ENCODE data around the gene ATP5F1A. TPM values are rescaled to one million over a fixed set of nuclear protein-coding genes. Genes with fewer than 3 reads are reported as not detected.
"Not testable (repeated sequence)": the region's sequence is repeated elsewhere in the genome, so short reads cannot be mapped to it uniquely, and the experiment has no call there.

ATP5F1A gene
- total and polyA plus RNA-seq, 2 experiments from 2014 or later, result 1,340 to 1,610 TPM

GRCh38 chr18:46050268-46050667, 47.8 kb downstream of the ATP5F1A start:
- H3K4me1 ChIP-seq (ENCODE audit: low read depth), result no peaks in the 10 kb centered on the region
- no peaks in the 10 kb centered on the region for H3K27me3 ChIP-seq
- H3K27ac ChIP-seq, result no peak overlapping the region
- no peak for TF ChIP-seq CTCF (IDR thresholded peaks at IDR 0.05; ENCODE audit: low read depth, low read length)
- DNase-seq (ENCODE audit: low read depth in 1 of 2, low spot score in 1 of 2), result no peak
- H3K9me3 ChIP-seq (ENCODE audit: low read depth), result no peaks in the 10 kb centered on the region
- H3K36me3 ChIP-seq, result no peaks in the 10 kb centered on the region
- no peak overlapping the region for H3K4me3 ChIP-seq

- Histone ChIP-seq H3K4me3 (no peak overlapping the region), H3K9me3 (ENCODE audit: low read depth) (no peaks in the 10 kb centered on the region), H3K27me3 (no peaks in the 10 kb centered on the region), H3K36me3 (no peaks in the 10 kb centered on the region), H3K4me1 (ENCODE audit: low read depth) (no peaks in the 10 kb centered on the region), H3K27ac (no peak overlapping the region)
- TF ChIP-seq CTCF (IDR thresholded peaks at IDR 0.05; ENCODE audit: low read depth, low read length), result no peak
- DNase-seq (ENCODE audit: low read depth in 1 of 2, low spot score in 1 of 2), result no peak
Measured at GRCh38 chr18:46048641-46049040, 49.5 kb downstream of the ATP5F1A start.

GRCh38 chr18:46047369-46047768, 50.7 kb downstream of the ATP5F1A start:
- not testable (repeated sequence) for DNase-seq (ENCODE audit: low read depth in 1 of 2, low spot score in 1 of 2); H3K9me3 ChIP-seq (ENCODE audit: low read depth); H3K27me3 ChIP-seq; H3K4me1 ChIP-seq (ENCODE audit: low read depth); H3K36me3 ChIP-seq; H3K27ac ChIP-seq; H3K4me3 ChIP-seq

- Histone ChIP-seq H3K36me3 (no peaks in the 10 kb centered on the region), H3K4me3 (no peak overlapping the region), H3K9me3 (ENCODE audit: low read depth) (no peaks in the 10 kb centered on the region), H3K4me1 (ENCODE audit: low read depth) (no peaks in the 10 kb centered on the region), H3K27ac (no peak overlapping the region), H3K27me3 (no peaks in the 10 kb centered on the region)
- DNase-seq (ENCODE audit: low read depth in 1 of 2, low spot score in 1 of 2), result no peak
- TF ChIP-seq CTCF (IDR thresholded peaks at IDR 0.05; ENCODE audit: low read depth, low read length), result no peak
Measured at GRCh38 chr18:46046688-46047087, 51.4 kb downstream of the ATP5F1A start.

GRCh38 chr18:46046126-46046525, 52.0 kb downstream of the ATP5F1A start:
- Histone ChIP-seq H3K9me3 (ENCODE audit: low read depth) (no peaks in the 10 kb centered on the region), H3K36me3 (no peaks in the 10 kb centered on the region), H3K4me3 (no peak overlapping the region), H3K27me3 (no peaks in the 10 kb centered on the region), H3K27ac (no peak overlapping the region), H3K4me1 (ENCODE audit: low read depth) (no peaks in the 10 kb centered on the region)
- no peak for DNase-seq (ENCODE audit: low read depth in 1 of 2, low spot score in 1 of 2)
- no peak for TF ChIP-seq CTCF (IDR thresholded peaks at IDR 0.05; ENCODE audit: low read depth, low read length)

- peak in 1 of 2 donors; percentile 93 for DNase-seq (ENCODE audit: low read depth in 1 of 2, low spot score in 1 of 2)
- H3K9me3 ChIP-seq (ENCODE audit: low read depth), result no peaks in the 10 kb centered on the region
- no peak for TF ChIP-seq CTCF (IDR thresholded peaks at IDR 0.05; ENCODE audit: low read depth, low read length)
- H3K36me3 ChIP-seq, result no peaks in the 10 kb centered on the region
- H3K4me1 ChIP-seq (ENCODE audit: low read depth), result no peaks in the 10 kb centered on the region
- no peak overlapping the region for H3K4me3 ChIP-seq
- H3K27me3 ChIP-seq, result no peaks in the 10 kb centered on the region
- no peak overlapping the region for H3K27ac ChIP-seq
Measured at GRCh38 chr18:46042571-46043123, 55.4 kb downstream of the ATP5F1A start.
